Medulla oblongata (tissue), 1 donor: ENCODE measurements around the gene PARN.
"Not testable (repeated sequence)": the region's sequence is repeated elsewhere in the genome, so short reads cannot be mapped to it uniquely, and the experiment has no call there.

Experiments used
- DNase-seq: peaks from one replicate; pipeline ENCODE4 v3.0.0-alpha.2; 2015; ENCODE audit errors: extremely low spot score

PARN gene

GRCh38 chr16:14574698-14575415, 55.2 kb downstream of the PARN start:
- not testable (repeated sequence) for DNase-seq

GRCh38 chr16:14572535-14572934, 57.5 kb downstream of the PARN start:
- no peak for DNase-seq

GRCh38 chr16:14569213-14569612, 60.8 kb downstream of the PARN start:
- DNase-seq, result no peak

- DNase-seq, result no peak
Measured at GRCh38 chr16:14566599-14566998, 63.5 kb downstream of the PARN start.

GRCh38 chr16:14565688-14566025, 64.4 kb downstream of the PARN start:
- no peak for DNase-seq

- no peak for DNase-seq
Measured at GRCh38 chr16:14564861-14565687, 65.0 kb downstream of the PARN start.

- no peak for DNase-seq
Measured at GRCh38 chr16:14564323-14564722, 65.7 kb downstream of the PARN start.

- no peak for DNase-seq
Measured at GRCh38 chr16:14562691-14563491, 67.2 kb downstream of the PARN start.

GRCh38 chr16:14560523-14560922, 69.5 kb downstream of the PARN start:
- DNase-seq, result no peak

GRCh38 chr16:14559809-14560241, 70.2 kb downstream of the PARN start:
- peak; percentile 65 for DNase-seq

GRCh38 chr16:14553447-14553846, 76.6 kb downstream of the PARN start:
- DNase-seq, result no peak

GRCh38 chr16:14549789-14550153, 80.3 kb downstream of the PARN start:
- DNase-seq, result no peak

- no peak for DNase-seq
Measured at GRCh38 chr16:14548933-14549788, 80.9 kb downstream of the PARN start.

GRCh38 chr16:14545346-14545884, 84.6 kb downstream of the PARN start:
- DNase-seq, result no peak

- DNase-seq, result not testable (repeated sequence)
Measured at GRCh38 chr16:14544846-14545245, 85.2 kb downstream of the PARN start.

- no peak for DNase-seq
Measured at GRCh38 chr16:14539631-14540030, 90.4 kb downstream of the PARN start.

- peak; percentile 5 for DNase-seq
Measured at GRCh38 chr16:14539156-14539555, 90.9 kb downstream of the PARN start.

GRCh38 chr16:14538604-14539003, 91.5 kb downstream of the PARN start:
- no peak for DNase-seq

- no peak for DNase-seq
Measured at GRCh38 chr16:14531613-14532012, 98.4 kb downstream of the PARN start.

- no peak for DNase-seq
Measured at GRCh38 chr16:14531101-14531500, 99.0 kb downstream of the PARN start.

GRCh38 chr16:14530046-14530445, 100.0 kb downstream of the PARN start:
- DNase-seq, result no peak
